ENCODE results near the gene SCAANT1.

DNA sequence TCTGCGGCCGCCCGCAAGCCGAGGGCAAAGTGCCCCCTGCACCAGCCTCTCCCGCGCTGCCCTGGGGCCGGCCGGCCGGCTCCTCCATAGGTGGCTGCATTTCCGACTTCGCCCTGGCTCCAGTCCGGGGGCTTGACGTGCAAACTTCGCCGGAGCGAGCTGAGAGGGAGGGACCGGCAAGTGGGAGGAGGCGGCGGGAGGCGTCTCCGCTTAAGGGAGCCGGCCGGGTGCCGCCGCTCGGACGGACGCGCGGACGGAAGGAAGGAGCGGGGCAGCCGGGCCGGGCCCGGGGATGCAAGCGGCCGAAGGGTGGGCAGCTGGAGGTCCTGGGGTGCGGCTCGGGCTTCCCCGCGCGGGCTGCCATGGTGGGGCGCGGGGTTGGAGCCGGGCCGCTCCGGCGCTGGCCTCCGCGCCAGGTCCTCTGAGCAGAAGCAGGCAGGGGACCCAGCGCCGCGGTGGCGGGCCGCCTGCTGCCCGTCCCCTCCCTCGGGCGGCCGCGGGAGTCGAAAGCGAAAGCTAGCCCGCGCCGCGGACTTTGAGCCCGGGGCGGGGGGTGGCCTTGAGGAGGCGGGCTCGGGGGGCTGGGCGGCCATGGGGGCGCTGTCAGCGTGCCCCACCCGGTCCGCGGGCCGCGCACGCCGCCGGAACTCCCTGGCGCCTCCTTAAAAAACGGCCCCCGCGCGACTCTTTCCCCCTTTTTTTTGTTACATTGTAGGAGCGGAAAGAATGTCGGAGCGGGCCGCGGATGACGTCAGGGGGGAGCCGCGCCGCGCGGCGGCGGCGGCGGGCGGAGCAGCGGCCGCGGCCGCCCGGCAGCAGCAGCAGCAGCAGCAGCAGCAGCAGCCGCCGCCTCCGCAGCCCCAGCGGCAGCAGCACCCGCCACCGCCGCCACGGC lies at the start of gene SCAANT1:
- TF ChIP-seq EZH2 (IDR thresholded peaks at IDR 0.05; ENCODE audit: borderline replicate concordance): no peak
- TF ChIP-seq, protein P1, sequence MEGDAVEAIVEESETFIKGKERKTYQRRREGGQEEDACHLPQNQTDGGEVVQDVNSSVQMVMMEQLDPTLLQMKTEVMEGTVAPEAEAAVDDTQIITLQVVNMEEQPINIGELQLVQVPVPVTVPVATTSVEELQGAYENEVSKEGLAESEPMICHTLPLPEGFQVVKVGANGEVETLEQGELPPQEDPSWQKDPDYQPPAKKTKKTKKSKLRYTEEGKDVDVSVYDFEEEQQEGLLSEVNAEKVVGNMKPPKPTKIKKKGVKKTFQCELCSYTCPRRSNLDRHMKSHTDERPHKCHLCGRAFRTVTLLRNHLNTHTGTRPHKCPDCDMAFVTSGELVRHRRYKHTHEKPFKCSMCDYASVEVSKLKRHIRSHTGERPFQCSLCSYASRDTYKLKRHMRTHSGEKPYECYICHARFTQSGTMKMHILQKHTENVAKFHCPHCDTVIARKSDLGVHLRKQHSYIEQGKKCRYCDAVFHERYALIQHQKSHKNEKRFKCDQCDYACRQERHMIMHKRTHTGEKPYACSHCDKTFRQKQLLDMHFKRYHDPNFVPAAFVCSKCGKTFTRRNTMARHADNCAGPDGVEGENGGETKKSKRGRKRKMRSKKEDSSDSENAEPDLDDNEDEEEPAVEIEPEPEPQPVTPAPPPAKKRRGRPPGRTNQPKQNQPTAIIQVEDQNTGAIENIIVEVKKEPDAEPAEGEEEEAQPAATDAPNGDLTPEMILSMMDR (IDR thresholded peaks at IDR 0.05; ENCODE audit: poor library complexity): no peak

Measured in hepatocyte (in vitro differentiated cells).